Peyer's patch (tissue), 4 donors: ENCODE results near the gene HRAS.

Experiments
- CTCF ChIP-seq, 6 experiments: fragments of 450-650 bp in 4 of 6; fragments of 200-600 bp in 2 of 6; sonication (generic) in 1 of 6; IDR thresholded peaks; one replicate each; pipeline ENCODE4 v1.5.1; 2017 to 2019; ENCODE audit warnings: antibody characterized with exemption in 6 of 6, mild to moderate bottlenecking in 3 of 6, moderate library complexity in 1 of 6
- POLR2A ChIP-seq, 2 donors: fragments of 450-650 bp; IDR thresholded peaks; one replicate each; pipeline ENCODE4 v1.5.1; 2017; ENCODE audit warnings: antibody characterized with exemption in 2 of 2, mild to moderate bottlenecking in 2 of 2, moderate library complexity in 2 of 2

GRCh38 chr11:484616-485015 lies 50.8 kb downstream of the HRAS start:
- TF ChIP-seq POLR2A (IDR thresholded peaks at IDR 0.05) (no peak), CTCF (IDR thresholded peaks at IDR 0.05) (no peak)
